Head of caudate nucleus (tissue), 42 donors: ENCODE results near the gene USP17L30.
"Not testable (repeated sequence)": the region's sequence is repeated elsewhere in the genome, so short reads cannot be mapped to it uniquely, and the experiment has no call there.

ENCODE experiments used
- DNase-seq, 42 donors: peaks; one replicate each; pipeline versions ENCODE4 v3.0.0 to v3.0.0-alpha.2; 2020 to 2021; ENCODE audit warnings: mixed read lengths in 7 of 42
- intact Hi-C: fragments of 100-400 bp; cut with DNase I; formaldehyde crosslinking; loops from one replicate; pipeline ENCODE4 v1.15.0; 2022

Gene USP17L30

DNA sequence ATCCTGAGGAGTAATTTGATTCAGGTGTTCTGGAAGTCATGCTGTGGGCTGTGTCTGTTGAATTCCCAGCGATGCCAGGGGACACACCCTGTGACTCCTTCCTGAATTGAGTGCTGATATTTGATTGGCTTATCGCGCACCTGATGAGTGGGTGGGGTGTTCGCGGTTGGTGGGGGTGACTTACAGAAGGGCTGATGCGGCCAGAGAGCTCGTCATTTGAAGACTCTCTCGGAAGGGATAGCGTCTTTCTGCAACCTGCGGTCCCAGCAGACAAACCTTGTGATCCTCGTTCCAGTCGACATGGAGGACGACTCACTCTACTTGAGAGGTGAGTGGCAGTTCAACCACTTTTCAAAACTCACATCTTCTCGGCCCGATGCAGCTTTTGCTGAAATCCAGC is at the start of gene USP17L30:
Gene USP17L30 (plus strand): TSS at position 301 of the 400 bp plus-strand sequence. CDS start 0 bp downstream, at position 301.
- intact Hi-C loops, DNase-seq: not testable (repeated sequence)

GRCh38 chr4:9324191-9324590 is 38.7 kb upstream of the USP17L30 start:
- intact Hi-C loops, result not testable (repeated sequence)
- DNase-seq, result peak in 1 of 42 donors; percentile 3

- intact Hi-C loops, result not testable (repeated sequence)
Measured at GRCh38 chr4:9324865-9325264, 38.1 kb upstream of the USP17L30 start, which contains the start of gene USP17L24. TSS of gene USP17L24 (plus strand) at chr4:9325165. CDS start at chr4:9325165, 0 bp downstream.

DNA sequence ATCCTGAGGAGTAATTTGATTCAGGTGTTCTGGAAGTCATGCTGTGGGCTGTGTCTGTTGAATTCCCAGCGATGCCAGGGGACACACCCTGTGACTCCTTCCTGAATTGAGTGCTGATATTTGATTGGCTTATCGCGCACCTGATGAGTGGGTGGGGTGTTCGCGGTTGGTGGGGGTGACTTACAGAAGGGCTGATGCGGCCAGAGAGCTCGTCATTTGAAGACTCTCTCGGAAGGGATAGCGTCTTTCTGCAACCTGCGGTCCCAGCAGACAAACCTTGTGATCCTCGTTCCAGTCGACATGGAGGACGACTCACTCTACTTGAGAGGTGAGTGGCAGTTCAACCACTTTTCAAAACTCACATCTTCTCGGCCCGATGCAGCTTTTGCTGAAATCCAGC is 33.3 kb upstream of the USP17L30 start, which contains the start of gene USP17L25:
Gene USP17L25 (plus strand): TSS at position 301 of the 400 bp plus-strand sequence. CDS start 0 bp downstream, at position 301.
- DNase-seq, intact Hi-C loops: not testable (repeated sequence)

More at GRCh38 chr4:9324865-9325264, 38.1 kb upstream of the USP17L30 start, which contains the start of gene USP17L24:
- DNase-seq, result not testable (repeated sequence)

DNA sequence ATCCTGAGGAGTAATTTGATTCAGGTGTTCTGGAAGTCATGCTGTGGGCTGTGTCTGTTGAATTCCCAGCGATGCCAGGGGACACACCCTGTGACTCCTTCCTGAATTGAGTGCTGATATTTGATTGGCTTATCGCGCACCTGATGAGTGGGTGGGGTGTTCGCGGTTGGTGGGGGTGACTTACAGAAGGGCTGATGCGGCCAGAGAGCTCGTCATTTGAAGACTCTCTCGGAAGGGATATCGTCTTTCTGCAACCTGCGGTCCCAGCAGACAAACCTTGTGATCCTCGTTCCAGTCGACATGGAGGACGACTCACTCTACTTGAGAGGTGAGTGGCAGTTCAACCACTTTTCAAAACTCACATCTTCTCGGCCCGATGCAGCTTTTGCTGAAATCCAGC is 28.6 kb upstream of the USP17L30 start, which contains the start of gene USP17L26:
Gene USP17L26 (plus strand): TSS at position 301 of the 400 bp plus-strand sequence. CDS start 0 bp downstream, at position 301.
- intact Hi-C loops, DNase-seq: not testable (repeated sequence)

DNA sequence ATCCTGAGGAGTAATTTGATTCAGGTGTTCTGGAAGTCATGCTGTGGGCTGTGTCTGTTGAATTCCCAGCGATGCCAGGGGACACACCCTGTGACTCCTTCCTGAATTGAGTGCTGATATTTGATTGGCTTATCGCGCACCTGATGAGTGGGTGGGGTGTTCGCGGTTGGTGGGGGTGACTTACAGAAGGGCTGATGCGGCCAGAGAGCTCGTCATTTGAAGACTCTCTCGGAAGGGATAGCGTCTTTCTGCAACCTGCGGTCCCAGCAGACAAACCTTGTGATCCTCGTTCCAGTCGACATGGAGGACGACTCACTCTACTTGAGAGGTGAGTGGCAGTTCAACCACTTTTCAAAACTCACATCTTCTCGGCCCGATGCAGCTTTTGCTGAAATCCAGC is 23.8 kb upstream of the USP17L30 start, which contains the start of gene USP17L5:
Gene USP17L5 (plus strand): TSS at position 301 of the 400 bp plus-strand sequence. CDS start 0 bp downstream, at position 301.
- DNase-seq, intact Hi-C loops: not testable (repeated sequence)

- intact Hi-C loops, DNase-seq: not testable (repeated sequence)
Measured at GRCh38 chr4:9343848-9344247, 19.1 kb upstream of the USP17L30 start, which contains the start of gene USP17L27. TSS of gene USP17L27 (plus strand) at chr4:9344148. CDS start at chr4:9344148, 0 bp downstream.

GRCh38 chr4:9348593-9348992 is 14.3 kb upstream of the USP17L30 start, which contains the start of gene USP17L28:
TSS of gene USP17L28 (plus strand) at chr4:9348893. CDS start at chr4:9348893, 0 bp downstream.
- DNase-seq, intact Hi-C loops: not testable (repeated sequence)

- intact Hi-C loops, result not testable (repeated sequence)
- DNase-seq, result peak in 10 of 42 donors; percentile 6 to 67 (median 32)
Measured at GRCh38 chr4:9350866-9351265, 12.1 kb upstream of the USP17L30 start.

DNA sequence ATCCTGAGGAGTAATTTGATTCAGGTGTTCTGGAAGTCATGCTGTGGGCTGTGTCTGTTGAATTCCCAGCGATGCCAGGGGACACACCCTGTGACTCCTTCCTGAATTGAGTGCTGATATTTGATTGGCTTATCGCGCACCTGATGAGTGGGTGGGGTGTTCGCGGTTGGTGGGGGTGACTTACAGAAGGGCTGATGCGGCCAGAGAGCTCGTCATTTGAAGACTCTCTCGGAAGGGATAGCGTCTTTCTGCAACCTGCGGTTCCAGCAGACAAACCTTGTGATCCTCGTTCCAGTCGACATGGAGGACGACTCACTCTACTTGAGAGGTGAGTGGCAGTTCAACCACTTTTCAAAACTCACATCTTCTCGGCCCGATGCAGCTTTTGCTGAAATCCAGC is 9.6 kb upstream of the USP17L30 start, which contains the start of gene USP17L29:
Gene USP17L29 (plus strand): TSS at position 301 of the 400 bp plus-strand sequence. CDS start 0 bp downstream, at position 301.
- DNase-seq, intact Hi-C loops: not testable (repeated sequence)

DNA sequence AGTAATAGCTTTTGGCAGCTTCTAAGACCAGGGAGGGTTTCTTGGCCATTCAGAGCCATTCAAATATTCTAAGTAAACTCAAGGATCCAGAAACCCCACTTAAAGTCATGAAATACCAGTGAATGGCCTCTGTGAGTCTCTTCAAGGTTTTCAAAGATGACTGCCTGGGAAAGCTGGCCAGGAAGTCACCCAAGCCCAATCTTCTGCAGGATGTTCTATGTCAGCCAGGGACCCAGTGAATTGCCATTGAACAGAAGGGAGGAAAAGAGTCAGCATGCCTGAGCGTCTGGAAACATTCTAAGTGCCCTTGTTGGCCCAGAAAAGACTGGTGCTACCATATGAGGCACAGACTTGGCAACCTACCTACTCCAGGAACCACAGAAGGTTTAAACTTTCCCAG is 17.0 kb downstream of the USP17L30 start:
- intact Hi-C loops, DNase-seq: not testable (repeated sequence)

GRCh38 chr4:9381012-9381534 is 18.1 kb downstream of the USP17L30 start:
- intact Hi-C loops, result not testable (repeated sequence)
- peak; percentile 10 to 80 (median 56) for DNase-seq

- no peak for DNase-seq
- intact Hi-C loops, result no loop called here
Measured at GRCh38 chr4:9384126-9384525, 21.2 kb downstream of the USP17L30 start.

GRCh38 chr4:9389001-9389400 is 26.1 kb downstream of the USP17L30 start:
- DNase-seq, intact Hi-C loops: not testable (repeated sequence)

DNA sequence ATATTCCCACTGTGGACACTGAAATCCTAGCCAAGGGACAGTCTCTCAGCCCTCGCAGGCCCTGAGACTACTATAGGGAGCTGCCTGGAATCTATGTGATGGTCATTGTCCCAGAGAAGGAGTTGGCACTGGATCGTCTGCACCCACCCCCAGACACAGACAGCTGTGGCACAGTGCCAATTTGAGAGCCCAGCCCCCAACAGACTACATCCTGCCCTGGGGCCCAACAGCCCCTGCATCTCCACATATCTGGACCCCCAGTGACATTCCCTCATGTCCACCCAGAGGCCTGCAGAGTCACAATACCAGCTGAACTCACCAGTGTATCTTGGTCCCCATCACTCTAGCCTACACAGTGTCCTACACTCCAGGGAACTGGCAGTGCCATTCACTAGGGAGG is 42.8 kb downstream of the USP17L30 start:
- intact Hi-C loops, DNase-seq: not testable (repeated sequence)

DNA sequence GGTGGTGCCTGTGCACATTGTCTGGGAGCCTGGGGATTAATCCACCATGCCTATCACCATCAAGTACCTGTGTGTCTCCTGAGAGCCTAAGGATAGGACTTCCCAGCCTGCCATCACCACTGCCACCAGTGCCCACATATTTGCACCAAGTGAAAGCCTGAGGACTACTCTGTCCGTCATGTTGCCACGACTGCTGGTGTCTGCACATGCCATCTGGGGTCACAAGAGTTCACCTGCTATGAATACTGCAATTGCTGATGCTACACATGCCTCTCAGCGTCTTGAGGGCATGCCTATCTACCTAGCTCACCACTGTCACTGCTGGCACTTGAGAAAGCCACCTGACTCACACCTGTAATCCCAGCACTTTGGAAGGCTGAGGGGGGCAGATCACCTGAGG is 43.6 kb downstream of the USP17L30 start:
- DNase-seq, intact Hi-C loops: not testable (repeated sequence)

GRCh38 chr4:9409793-9410192 is 46.9 kb downstream of the USP17L30 start:
- intact Hi-C loops, result no loop called here

More at GRCh38 chr4:9409793-9410192, 46.9 kb downstream of the USP17L30 start:
- DNase-seq, result no peak
